Loucy (cell line): ENCODE data around the gene LARP1B.

Source experiments
- H2AFZ ChIP-seq: fragments of 200-600 bp; sonication (generic); 2 replicates; pipeline ENCODE4 v1.6.0; 2016; ENCODE audit warnings: antibody characterized with exemption, mild to moderate bottlenecking, low read length, moderate library complexity
- H3F3A ChIP-seq: fragments of 200-600 bp; 2 replicates; pipeline ENCODE4 v1.6.0; 2016; ENCODE audit warnings: antibody characterized with exemption, low read depth, mild to moderate bottlenecking
- H3K27me3 ChIP-seq: fragments of 200-600 bp; sonication (generic); 2 replicates; pipeline ENCODE4 v1.6.1; 2014; ENCODE audit warnings: low read length, mild to moderate bottlenecking; ENCODE audit not compliant: insufficient read depth, poor library complexity, severe bottlenecking
- H3K36me3 ChIP-seq: fragments of 200-600 bp; sonication (generic); 2 replicates; pipeline ENCODE4 v1.6.1; 2016; ENCODE audit warnings: low read length; ENCODE audit not compliant: insufficient read depth
- H3K4me1 ChIP-seq: fragments of 200-600 bp; sonication (generic); 2 replicates; pipeline ENCODE4 v1.5.1; 2014; ENCODE audit warnings: low read length, mild to moderate bottlenecking; ENCODE audit not compliant: insufficient read depth, poor library complexity, severe bottlenecking
- H3K4me2 ChIP-seq: fragments of 200-600 bp; sonication (generic); 2 replicates; pipeline ENCODE4 v1.6.0; 2014; ENCODE audit warnings: antibody characterized with exemption, low read length, low read depth, mild to moderate bottlenecking; ENCODE audit not compliant: poor library complexity, severe bottlenecking
- H3K4me3 ChIP-seq: fragments of 200-600 bp; sonication (generic); 2 replicates; pipeline ENCODE4 v1.5.1; 2014; ENCODE audit warnings: low read length, mild to moderate bottlenecking, mixed read lengths; ENCODE audit not compliant: poor library complexity, severe bottlenecking
- H3K79me2 ChIP-seq: fragments of 200-600 bp; sonication (generic); 2 replicates; pipeline ENCODE4 v1.6.1; 2014; ENCODE audit warnings: low read length; ENCODE audit not compliant: insufficient read depth
- H3K9ac ChIP-seq: fragments of 200-600 bp; sonication (generic); 2 replicates; pipeline ENCODE4 v1.6.0; 2014; ENCODE audit warnings: mild to moderate bottlenecking, low read depth, low read length, moderate library complexity; ENCODE audit not compliant: poor library complexity, severe bottlenecking
- H3K9me2 ChIP-seq: fragments of 200-600 bp; sonication (generic); replicated peaks from 2 replicates; pipeline ENCODE4 v1.6.1; 2016; ENCODE audit warnings: low read depth, low read length, mixed read lengths
- H3K9me3 ChIP-seq: fragments of 200-600 bp; sonication (generic); 2 replicates; pipeline ENCODE4 v1.6.1; 2014; ENCODE audit warnings: mild to moderate bottlenecking, antibody characterized with exemption, low read length, low read depth; ENCODE audit not compliant: insufficient read depth
- H4K20me1 ChIP-seq: fragments of 200-600 bp; sonication (generic); 2 replicates; pipeline ENCODE4 v1.6.0; 2014; ENCODE audit warnings: antibody characterized with exemption, low read length, mild to moderate bottlenecking; ENCODE audit not compliant: insufficient read depth, poor library complexity, severe bottlenecking
- EZH2phosphoT487 ChIP-seq: fragments of 200-600 bp; IDR thresholded peaks from 2 replicates; pipeline ENCODE4 v1.6.1; 2018; ENCODE audit warnings: antibody characterized with exemption, mild to moderate bottlenecking, moderate library complexity, borderline replicate concordance
- TF ChIP-seq, protein P1 (sequence below): fragments of 200-600 bp; sonication (generic); conservative IDR thresholded peaks from 2 replicates; pipeline ENCODE4 v1.5.1; 2014; ENCODE audit warnings: mild to moderate bottlenecking, antibody characterized with exemption, low read length

LARP1B gene

DNA sequence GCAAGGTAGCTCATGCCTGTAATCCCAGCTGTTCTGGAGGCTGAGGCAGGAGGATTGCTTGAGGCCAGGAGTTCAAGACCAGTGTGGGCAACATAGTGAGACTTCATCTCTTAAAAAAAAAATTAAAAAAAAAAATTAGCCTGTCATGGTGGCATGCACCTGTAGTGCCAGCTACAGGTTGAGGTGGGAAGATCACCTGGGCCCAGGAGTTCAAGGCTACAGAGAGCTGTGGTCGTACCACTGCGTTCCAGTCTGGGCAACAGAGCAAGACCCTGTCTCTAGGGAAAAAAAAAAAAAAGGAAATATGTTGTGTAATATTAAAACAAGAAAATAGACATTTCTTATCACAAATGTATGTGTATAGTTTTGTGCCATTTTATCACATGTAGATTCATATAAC lies 97.8 kb downstream of the LARP1B start:
- Histone ChIP-seq H3K36me3 (no peaks in the 10 kb centered on the region), H3K9ac (no peak overlapping the region), H3F3A (no peaks in the 10 kb centered on the region), H4K20me1 (no peaks in the 10 kb centered on the region), H3K4me3 (no peak overlapping the region), H3K4me2 (no peak overlapping the region), H3K4me1 (no peaks in the 10 kb centered on the region), H3K9me3 (no peaks in the 10 kb centered on the region), H3K27me3 (no peaks in the 10 kb centered on the region), H3K9me2 (no peaks in the 10 kb centered on the region), H3K79me2 (no peaks in the 10 kb centered on the region), H2AFZ (no peak overlapping the region)
- TF ChIP-seq, protein P1, sequence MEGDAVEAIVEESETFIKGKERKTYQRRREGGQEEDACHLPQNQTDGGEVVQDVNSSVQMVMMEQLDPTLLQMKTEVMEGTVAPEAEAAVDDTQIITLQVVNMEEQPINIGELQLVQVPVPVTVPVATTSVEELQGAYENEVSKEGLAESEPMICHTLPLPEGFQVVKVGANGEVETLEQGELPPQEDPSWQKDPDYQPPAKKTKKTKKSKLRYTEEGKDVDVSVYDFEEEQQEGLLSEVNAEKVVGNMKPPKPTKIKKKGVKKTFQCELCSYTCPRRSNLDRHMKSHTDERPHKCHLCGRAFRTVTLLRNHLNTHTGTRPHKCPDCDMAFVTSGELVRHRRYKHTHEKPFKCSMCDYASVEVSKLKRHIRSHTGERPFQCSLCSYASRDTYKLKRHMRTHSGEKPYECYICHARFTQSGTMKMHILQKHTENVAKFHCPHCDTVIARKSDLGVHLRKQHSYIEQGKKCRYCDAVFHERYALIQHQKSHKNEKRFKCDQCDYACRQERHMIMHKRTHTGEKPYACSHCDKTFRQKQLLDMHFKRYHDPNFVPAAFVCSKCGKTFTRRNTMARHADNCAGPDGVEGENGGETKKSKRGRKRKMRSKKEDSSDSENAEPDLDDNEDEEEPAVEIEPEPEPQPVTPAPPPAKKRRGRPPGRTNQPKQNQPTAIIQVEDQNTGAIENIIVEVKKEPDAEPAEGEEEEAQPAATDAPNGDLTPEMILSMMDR = no peak
- no peak for TF ChIP-seq EZH2phosphoT487

DNA sequence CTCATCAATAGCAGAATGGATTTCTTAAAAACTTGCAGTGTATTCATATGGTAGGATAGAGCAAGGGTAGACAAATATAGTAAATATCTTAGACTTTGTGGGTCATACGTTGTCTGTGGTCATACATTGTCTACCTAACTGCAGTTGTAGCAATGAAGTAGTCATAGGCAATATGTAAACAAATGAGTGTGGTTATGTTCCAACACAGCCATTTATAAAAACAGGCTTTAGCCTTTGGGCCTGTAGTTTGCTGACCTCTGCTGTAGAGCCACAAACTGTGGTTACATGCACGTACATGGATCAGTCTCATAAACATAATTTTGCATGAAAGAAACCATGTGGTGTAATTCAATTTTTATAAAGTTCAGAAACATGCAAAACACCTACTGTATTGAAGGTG lies 98.9 kb downstream of the LARP1B start:
- Histone ChIP-seq H3K27me3 (no peaks in the 10 kb centered on the region), H3K9me2 (no peaks in the 10 kb centered on the region), H3K79me2 (no peaks in the 10 kb centered on the region), H4K20me1 (no peaks in the 10 kb centered on the region), H3K4me2 (no peak overlapping the region), H3K36me3 (no peaks in the 10 kb centered on the region), H2AFZ (no peak overlapping the region), H3K4me1 (no peaks in the 10 kb centered on the region), H3F3A (no peaks in the 10 kb centered on the region), H3K9ac (no peak overlapping the region), H3K9me3 (no peaks in the 10 kb centered on the region), H3K4me3 (no peak overlapping the region)
- TF ChIP-seq, protein P1 = no peak

DNA sequence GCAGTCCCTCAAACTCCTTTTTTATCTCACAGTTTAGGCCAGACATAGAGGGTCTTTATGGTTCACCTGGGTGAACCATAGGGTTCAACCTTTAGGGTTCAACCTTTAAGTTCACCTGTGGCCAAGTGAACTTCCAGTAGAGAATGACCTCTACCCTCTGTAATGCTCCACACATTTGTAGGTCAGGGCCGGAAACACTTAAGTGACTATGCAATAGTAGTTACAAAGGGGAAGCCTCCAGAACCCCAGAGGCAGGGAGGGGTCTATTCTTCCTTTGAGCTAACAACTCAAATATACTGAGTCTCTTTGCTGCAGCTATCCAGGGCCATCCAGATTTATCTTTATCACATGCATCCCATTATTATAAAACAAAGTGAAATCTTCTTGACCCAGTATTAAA lies 100.0 kb downstream of the LARP1B start:
- Histone ChIP-seq H3K9me2 (no peaks in the 10 kb centered on the region), H3K27me3 (no peaks in the 10 kb centered on the region), H3K4me3 (no peak overlapping the region), H3K36me3 (no peaks in the 10 kb centered on the region), H3K4me1 (no peaks in the 10 kb centered on the region), H3F3A (no peaks in the 10 kb centered on the region), H2AFZ (no peak overlapping the region), H3K79me2 (no peaks in the 10 kb centered on the region), H3K4me2 (no peak overlapping the region), H3K9ac (no peak overlapping the region), H3K9me3 (no peaks in the 10 kb centered on the region), H4K20me1 (no peaks in the 10 kb centered on the region)
- TF ChIP-seq EZH2phosphoT487 = no peak

- no peaks in the 10 kb centered on the region for H4K20me1 ChIP-seq
- H2AFZ ChIP-seq = no peak overlapping the region
- no peak overlapping the region for H3K4me2 ChIP-seq
- no peaks in the 10 kb centered on the region for H3K27me3 ChIP-seq
- no peak overlapping the region for H3K4me3 ChIP-seq
- no peaks in the 10 kb centered on the region for H3K79me2 ChIP-seq
- H3K9me3 ChIP-seq = no peaks in the 10 kb centered on the region
- H3K9ac ChIP-seq = no peak overlapping the region
- H3K36me3 ChIP-seq = no peaks in the 10 kb centered on the region
- no peaks in the 10 kb centered on the region for H3K9me2 ChIP-seq
- no peaks in the 10 kb centered on the region for H3F3A ChIP-seq
- TF ChIP-seq EZH2phosphoT487 = no peak
- TF ChIP-seq, protein P1 = no peak
- no peaks in the 10 kb centered on the region for H3K4me1 ChIP-seq
Observed at GRCh38 chr4:128162434-128162833, 101.3 kb downstream of the LARP1B start.
